Stimulated activated CD4-positive, alpha-beta T cell treated with anti-CD3 and anti-CD28 coated beads, TNF-alpha, amount 100 ng/mL, for 4 hours (primary cell): ENCODE measurements around the gene TPTE2.
"Not testable (repeated sequence)": the region's sequence is repeated elsewhere in the genome, so short reads cannot be mapped to it uniquely, and the experiment has no call there.

Source experiments
- DNase-seq, 3 experiments: peaks; one replicate each; pipeline ENCODE4 v3.0.0-alpha.2; 2020; ENCODE audit warnings: low read depth in 3 of 3

The TPTE2 gene

GRCh38 chr13:19567820-19568534 is 6.6 kb upstream of the TPTE2 start:
- no peak for DNase-seq

DNA sequence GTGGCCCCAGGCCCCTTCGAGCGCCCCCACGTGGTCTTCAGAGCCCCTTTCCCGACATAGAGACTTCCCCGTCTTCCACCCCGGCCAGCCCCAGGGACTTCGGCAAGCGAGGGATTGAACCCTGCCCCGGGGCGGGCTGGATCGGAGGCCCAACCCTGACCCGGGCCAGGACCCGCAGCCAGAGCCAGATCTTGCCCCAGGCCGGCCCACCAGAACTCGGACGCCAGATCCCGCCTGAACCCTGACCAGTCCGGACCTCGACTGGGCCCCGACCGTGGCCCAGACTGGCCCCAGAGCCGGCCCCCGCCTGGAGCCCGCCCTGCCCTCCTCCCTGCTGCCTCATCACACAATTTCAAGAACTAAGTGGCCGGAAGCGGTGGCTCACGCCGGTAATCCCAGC is 253 bp upstream of the TPTE2 start:
- no peak for DNase-seq

DNA sequence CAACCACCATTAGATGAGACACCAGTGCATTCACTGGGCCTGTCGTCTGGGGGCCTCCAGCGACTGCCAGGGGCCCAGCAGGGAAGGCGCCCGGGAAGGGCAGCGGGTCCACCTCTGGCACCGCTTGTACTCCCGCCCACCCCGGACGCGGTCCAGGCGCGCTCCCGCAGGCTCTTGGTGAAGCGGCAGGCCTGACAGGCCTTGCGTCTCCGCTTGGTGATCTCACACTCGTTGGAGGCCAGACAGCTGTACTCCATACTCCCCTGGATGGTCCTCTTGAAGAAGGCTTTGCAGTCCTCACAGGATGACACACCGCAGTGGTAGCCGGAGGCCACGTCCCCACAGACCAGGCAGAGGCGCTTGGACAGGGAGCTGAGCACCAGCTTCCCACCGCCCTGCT is 660 bp downstream of the TPTE2 start:
- not testable (repeated sequence) for DNase-seq

- DNase-seq: not testable (repeated sequence)
These were observed 1.6 kb downstream of the TPTE2 start for GRCh38 chr13:19559739-19560138.

- not testable (repeated sequence) for DNase-seq
These were observed 4.0 kb downstream of the TPTE2 start for GRCh38 chr13:19557287-19557686.

- DNase-seq: not testable (repeated sequence)
These were observed 12.1 kb downstream of the TPTE2 start for GRCh38 chr13:19549245-19549644.

DNA sequence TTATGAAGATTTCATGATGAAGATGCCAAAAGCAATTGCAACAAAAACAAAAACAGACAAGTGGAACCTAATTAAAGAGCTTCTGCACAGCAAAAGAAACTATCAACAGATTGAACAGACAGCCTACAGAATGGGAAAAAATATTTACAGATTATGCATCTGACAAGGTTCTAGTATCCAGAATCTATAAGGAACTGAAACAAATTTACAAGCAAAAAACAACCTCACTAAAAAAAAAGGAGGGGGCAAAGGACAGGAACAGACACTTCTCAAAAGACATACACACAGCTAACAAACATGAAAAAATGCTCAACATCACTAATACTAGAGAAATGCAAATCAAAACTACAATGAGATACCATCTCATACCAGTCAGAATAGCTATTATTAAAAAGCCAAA is 35.7 kb downstream of the TPTE2 start:
- DNase-seq: not testable (repeated sequence)

- DNase-seq: no peak
These were observed 42.3 kb downstream of the TPTE2 start for GRCh38 chr13:19519049-19519448.

DNA sequence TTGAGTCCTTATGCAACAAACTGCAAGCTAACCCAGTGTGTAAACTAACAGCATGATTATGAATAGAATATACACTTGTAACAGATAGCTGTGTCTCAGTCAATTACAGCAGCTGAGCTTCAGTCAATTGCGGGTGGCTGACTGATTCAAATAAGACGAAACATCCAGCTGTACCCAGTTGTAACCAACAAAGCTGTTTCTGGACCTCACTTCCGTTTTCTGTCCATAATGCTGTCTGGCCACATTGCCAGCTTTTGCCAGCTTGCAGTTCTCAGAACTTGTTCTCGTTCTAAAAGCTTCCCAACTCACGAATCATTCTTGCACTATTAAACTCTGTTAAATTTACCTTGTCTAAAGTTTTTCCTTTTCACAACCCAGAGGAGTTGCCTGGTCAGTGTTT is 53.7 kb downstream of the TPTE2 start:
- not testable (repeated sequence) for DNase-seq

DNA sequence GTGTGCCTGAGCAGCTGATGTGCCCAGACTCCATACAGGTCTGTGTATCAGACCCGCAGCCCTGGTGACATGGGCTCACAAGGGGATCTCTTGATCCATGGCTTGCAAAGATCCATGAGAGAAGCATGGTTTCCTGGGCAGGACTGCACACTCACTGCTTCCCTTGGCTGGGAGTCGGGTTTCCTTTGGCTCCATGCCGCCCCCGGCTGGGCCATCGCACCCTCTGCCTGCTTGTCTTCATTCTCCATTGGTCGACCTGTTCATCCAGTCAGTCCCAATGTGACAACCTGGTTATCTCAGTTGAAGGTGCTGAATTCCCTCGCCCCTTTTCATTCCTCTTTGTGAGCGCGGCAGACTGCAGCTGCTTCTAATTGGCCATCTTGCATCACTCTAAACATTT is 101.2 kb downstream of the TPTE2 start:
- DNase-seq: not testable (repeated sequence)

- DNase-seq: not testable (repeated sequence)
These were observed 122.2 kb downstream of the TPTE2 start for GRCh38 chr13:19439056-19439686.

- DNase-seq: not testable (repeated sequence)
These were observed 123.6 kb downstream of the TPTE2 start for GRCh38 chr13:19437780-19438179.

DNA sequence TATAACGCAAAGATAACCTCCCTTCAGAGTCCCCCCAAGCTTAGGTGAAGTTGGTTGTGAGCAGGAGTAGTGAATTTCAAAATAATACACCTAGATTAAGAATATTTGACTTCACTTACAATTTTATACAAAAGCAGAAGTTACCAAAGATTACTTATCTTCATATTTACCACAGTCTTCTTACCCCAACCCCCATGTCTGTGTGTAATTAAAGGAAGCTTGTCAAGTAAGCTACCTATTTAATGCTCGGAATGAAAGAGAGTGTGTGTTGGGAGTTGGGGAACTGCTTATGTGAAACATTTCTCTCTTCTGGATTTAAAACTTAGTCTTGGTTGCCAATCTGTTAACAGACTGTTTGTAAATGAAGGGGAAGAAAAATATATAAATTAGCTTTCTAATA is 139.1 kb downstream of the TPTE2 start:
- not testable (repeated sequence) for DNase-seq

DNA sequence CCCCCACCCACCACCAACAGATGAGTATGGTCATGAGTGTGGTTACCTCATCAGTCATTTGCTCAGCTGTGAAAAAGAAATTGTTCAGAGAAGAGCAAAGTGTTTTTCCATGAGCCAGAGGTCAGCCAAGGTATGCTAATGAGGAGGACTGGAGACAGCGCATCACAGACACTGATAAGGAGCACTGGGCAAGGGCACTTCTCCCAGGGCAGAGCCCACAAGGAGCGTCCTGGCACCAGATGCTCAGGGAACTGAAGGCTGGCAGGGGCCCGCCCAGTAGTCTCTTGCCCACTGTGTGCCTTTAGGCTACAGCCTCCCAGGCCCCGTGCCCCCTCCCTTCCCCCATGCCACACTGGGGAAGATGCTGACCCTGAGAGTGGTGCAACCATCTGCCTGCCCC is 148.8 kb downstream of the TPTE2 start:
- DNase-seq: not testable (repeated sequence)

- not testable (repeated sequence) for DNase-seq
These were observed 178.4 kb downstream of the TPTE2 start for GRCh38 chr13:19382746-19383511.

DNA sequence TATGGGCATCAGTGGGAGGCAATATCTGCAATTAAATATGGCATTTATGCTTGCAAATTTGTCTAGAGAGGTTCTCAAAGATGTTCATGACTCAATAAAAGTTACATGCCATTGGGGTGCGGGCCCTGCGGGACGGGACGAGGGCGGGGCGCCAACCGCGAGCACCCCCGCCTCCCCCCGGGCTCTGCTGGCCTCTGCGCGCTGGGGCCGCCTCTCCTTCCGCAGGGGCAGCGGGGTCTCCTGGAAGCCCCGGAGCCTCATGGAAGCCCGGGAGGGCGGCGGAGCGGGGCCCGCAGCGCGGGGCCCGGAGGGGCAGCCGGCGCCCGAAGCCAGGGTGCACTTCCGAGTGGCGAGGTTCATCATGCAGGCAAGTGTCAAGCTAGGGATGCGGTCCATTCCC is 179.2 kb downstream of the TPTE2 start:
- DNase-seq: no peak
